SK-N-SH (cell line): ENCODE measurements around the gene VEZF1.

Source experiments
- CHD2 ChIP-seq: fragments of 150-350 bp; IDR thresholded peaks from 2 replicates; pipeline ENCODE4 v1.6.1; 2018; ENCODE audit warnings: low read length; ENCODE audit not compliant: partially characterized antibody
- EP300 ChIP-seq, 2 experiments: IDR thresholded peaks; 2 replicates each; pipeline versions ENCODE4 v1.4.0 to v1.6.1; 2012; ENCODE audit warnings: borderline replicate concordance in 1 of 2, low read depth in 1 of 2, low read length in 1 of 2
- GATA2 ChIP-seq: sonication (generic); formaldehyde crosslinking; IDR thresholded peaks from 2 replicates; pipeline ENCODE4 v1.5.0; 2020; ENCODE audit warnings: mild to moderate bottlenecking, missing genetic modification reagents
- POLR2AphosphoS5 ChIP-seq: IDR thresholded peaks from 2 replicates; pipeline ENCODE4 v1.6.1; 2012; ENCODE audit warnings: low read depth, low read length
- RAD21 ChIP-seq: IDR thresholded peaks from 2 replicates; pipeline ENCODE4 v1.6.1; 2012; ENCODE audit warnings: mild to moderate bottlenecking, low read length
- RCOR1 ChIP-seq: fragments of 150-350 bp; IDR thresholded peaks from 2 replicates; pipeline ENCODE4 v1.6.1; 2017; ENCODE audit warnings: antibody characterized with exemption, low read length
- TAF1 ChIP-seq: IDR thresholded peaks from 2 replicates; pipeline ENCODE4 v1.6.1; 2012; ENCODE audit warnings: low read depth, mild to moderate bottlenecking, low read length, moderate library complexity, borderline replicate concordance

- TF ChIP-seq RCOR1 (no peak), EP300 (IDR thresholded peaks at IDR 0.05; ENCODE audit: borderline replicate concordance in 1 of 2, low read depth in 1 of 2, low read length in 1 of 2) (no peak), GATA2 (CRISPR knock-in tag) (no peak), POLR2AphosphoS5 (no peak), RAD21 (no peak), CHD2 (no peak), TAF1 (no peak)
Measured at GRCh38 chr17:57976594-57976993, 11.5 kb downstream of the VEZF1 start.
